GM23338 (cell line): ENCODE data around the gene CD80. TPM values are rescaled to one million over a fixed set of nuclear protein-coding genes. Genes with fewer than 3 reads are reported as not detected.
A peak's percentile ranks its signal among the peaks of the same experiment; 100 is the strongest.

Source experiments
- ATAC-seq: fragments of 200-7000 bp; cut with Tn5 transposase; 3 replicates; pipeline ENCODE4 v1.9.1; 2020
- DNase-seq: peaks from one replicate; pipeline ENCODE4 v3.0.0-alpha.2; 2015; ENCODE audit warnings: low spot score
- H2AFZ ChIP-seq: fragments of 200-600 bp; sonication (generic); 2 replicates; pipeline ENCODE4 v1.8.0; 2016; ENCODE audit warnings: antibody characterized with exemption, mild to moderate bottlenecking, moderate library complexity
- H3F3A ChIP-seq: fragments of 200-600 bp; sonication (generic); replicated peaks from 2 replicates; pipeline ENCODE4 v1.8.0; 2017; ENCODE audit warnings: antibody characterized with exemption, mixed run types, low read depth
- H3K27ac ChIP-seq: fragments of 200-600 bp; sonication (generic); 2 replicates; pipeline ENCODE4 v1.6.1; 2016; ENCODE audit warnings: low read depth
- H3K27me3 ChIP-seq: fragments of 200-600 bp; sonication (generic); 2 replicates; pipeline ENCODE4 v1.8.0; 2016; ENCODE audit warnings: mild to moderate bottlenecking, mixed run types, moderate library complexity; ENCODE audit not compliant: insufficient read depth
- H3K36me3 ChIP-seq: fragments of 200-600 bp; sonication (generic); 2 replicates; pipeline ENCODE4 v1.8.0; 2016; ENCODE audit warnings: mild to moderate bottlenecking; ENCODE audit not compliant: insufficient read depth
- H3K4me1 ChIP-seq: fragments of 200-600 bp; sonication (generic); 2 replicates; pipeline ENCODE4 v1.8.0; 2016; ENCODE audit warnings: mild to moderate bottlenecking, moderate library complexity; ENCODE audit not compliant: insufficient read depth
- H3K4me2 ChIP-seq: fragments of 200-600 bp; sonication (generic); 2 replicates; pipeline ENCODE4 v1.7.1; 2017; ENCODE audit warnings: mixed run types
- H3K4me3 ChIP-seq: fragments of 200-600 bp; sonication (generic); 2 replicates; pipeline ENCODE4 v1.6.1; 2016; ENCODE audit warnings: mixed run types
- H3K79me2 ChIP-seq: fragments of 200-600 bp; sonication (generic); replicated peaks from 2 replicates; pipeline ENCODE4 v1.8.0; 2017; ENCODE audit warnings: mild to moderate bottlenecking; ENCODE audit not compliant: insufficient read depth
- H3K9me2 ChIP-seq: fragments of 200-600 bp; sonication (generic); 2 replicates; pipeline ENCODE4 v1.8.0; 2017; ENCODE audit not compliant: insufficient read depth
- H4K20me1 ChIP-seq: fragments of 200-600 bp; sonication (generic); replicated peaks from 2 replicates; pipeline ENCODE4 v1.8.0; 2017; ENCODE audit warnings: mild to moderate bottlenecking; ENCODE audit not compliant: insufficient read depth
- H3K27ac Mint-ChIP-seq: 2 replicates; pipeline ENCODE4 v1.8.0; 2020; ENCODE audit warnings: inconsistent platforms, mild to moderate bottlenecking, moderate library complexity, mixed read lengths
- H3K27me3 Mint-ChIP-seq: 3 replicates; pipeline ENCODE4 v1.8.0; 2022; ENCODE audit warnings: low read depth, mild to moderate bottlenecking, moderate library complexity, mixed read lengths, inconsistent platforms; ENCODE audit not compliant: insufficient read depth, poor library complexity
- H3K36me3 Mint-ChIP-seq: 3 replicates; pipeline ENCODE4 v1.8.0; 2021; ENCODE audit warnings: low read depth, mild to moderate bottlenecking, inconsistent platforms, moderate library complexity, mixed read lengths
- H3K4me1 Mint-ChIP-seq: 3 replicates; pipeline ENCODE4 v1.8.0; 2020; ENCODE audit warnings: mild to moderate bottlenecking, inconsistent platforms, mixed read lengths
- H3K4me3 Mint-ChIP-seq: 3 replicates; pipeline ENCODE4 v1.8.0; 2021; ENCODE audit warnings: moderate library complexity, mild to moderate bottlenecking, inconsistent platforms, mixed read lengths
- H3K9me3 Mint-ChIP-seq: 3 replicates; pipeline ENCODE4 v1.8.0; 2020; ENCODE audit warnings: moderate library complexity, mild to moderate bottlenecking, inconsistent platforms, mixed read lengths
- CREB1 ChIP-seq: fragments of 250-450 bp; sonication (Bioruptor Pico); IDR thresholded peaks from 2 replicates; pipeline ENCODE4 v1.5.0; 2020; ENCODE audit warnings: low read depth, mild to moderate bottlenecking, moderate library complexity
- CTCF ChIP-seq, 2 experiments: fragments of 200-600 bp in 1 of 2; sonication (generic) in 1 of 2; conservative IDR thresholded peaks; 2 replicates each; pipeline versions ENCODE4 v1.5.1 to v1.6.1; 2016 to 2017; ENCODE audit warnings: antibody characterized with exemption in 2 of 2, low read depth in 2 of 2, mild to moderate bottlenecking in 2 of 2, moderate library complexity in 1 of 2
- ETS1 ChIP-seq: IDR thresholded peaks from 2 replicates; pipeline ENCODE4 v1.6.1; 2016; ENCODE audit warnings: antibody characterized with exemption
- EZH2 ChIP-seq: fragments of 200-600 bp; sonication (generic); IDR thresholded peaks from one replicate; pipeline ENCODE4 v1.8.0; 2017; ENCODE audit warnings: antibody characterized with exemption, mild to moderate bottlenecking, low read depth; ENCODE audit not compliant: unreplicated experiment
- EZH2phosphoT487 ChIP-seq: fragments of 200-600 bp; sonication (generic); IDR thresholded peaks from one replicate; pipeline ENCODE4 v1.8.1; 2018; ENCODE audit warnings: antibody characterized with exemption; ENCODE audit not compliant: unreplicated experiment
- NANOG ChIP-seq: IDR thresholded peaks from 2 replicates; pipeline ENCODE4 v1.6.1; 2016; ENCODE audit warnings: antibody characterized with exemption, borderline replicate concordance
- POLR2AphosphoS5 ChIP-seq: IDR thresholded peaks from 2 replicates; pipeline ENCODE4 v1.6.1; 2016; ENCODE audit warnings: antibody characterized with exemption, low read depth
- STAT1 ChIP-seq: IDR thresholded peaks from one replicate; pipeline ENCODE4 v1.6.1; 2016; ENCODE audit warnings: antibody characterized with exemption; ENCODE audit not compliant: unreplicated experiment
- ZNF114 ChIP-seq: fragments of 250-450 bp; sonication (Bioruptor Pico); IDR thresholded peaks from 2 replicates; pipeline ENCODE4 v1.5.0; 2020; ENCODE audit warnings: mild to moderate bottlenecking, moderate library complexity
- ZNF331 ChIP-seq: fragments of 250-450 bp; sonication (Bioruptor Pico); IDR thresholded peaks from 2 replicates; pipeline ENCODE4 v1.5.0; 2020; ENCODE audit warnings: low read depth, mild to moderate bottlenecking, moderate library complexity
- polyA plus RNA-seq: library from polyadenylated mRNA; unstranded; fragments of >200 nt; fragmentation: Nextera tagmentation; extraction: Ambion mirVana; gene quantifications from 2 replicates; pipeline ENCODE4 v1.2.1, GENCODE V29; 2016
- total RNA-seq: library from RNA; depleted of rRNA; stranded (reverse); fragments of >200 nt; shearing (Covaris generic); gene quantifications from 2 replicates; pipeline ENCODE4 v1.2.3, GENCODE V29; 2014

Gene CD80
- total and polyA plus RNA-seq, 2 experiments from 2014 or later, result not detected

- H3F3A ChIP-seq, result no peaks in the 10 kb centered on the region
- H3K27me3 ChIP-seq, result no peaks in the 10 kb centered on the region
- H3K36me3 Mint-ChIP-seq, result no peaks in the 10 kb centered on the region
- H3K4me2 ChIP-seq, result no peak overlapping the region
- ATAC-seq (no peak), DNase-seq (no peak)
- H2AFZ ChIP-seq, result no peak overlapping the region
- H3K79me2 ChIP-seq, result no peaks in the 10 kb centered on the region
- no peaks in the 10 kb centered on the region for H4K20me1 ChIP-seq
- H3K27ac Mint-ChIP-seq, result no peak overlapping the region
- H3K4me3 ChIP-seq, result no peak overlapping the region
- no peak overlapping the region for H3K4me3 Mint-ChIP-seq
- TF ChIP-seq EZH2phosphoT487 (no peak), CREB1 (CRISPR knock-in tag) (no peak), POLR2AphosphoS5 (no peak), NANOG (no peak)
- H3K4me1 ChIP-seq, result peaks cover under 1% of the 10 kb centered on the region; the same call in 1 of the 2 replicates
- no peak overlapping the region for H3K27ac ChIP-seq
- 0 out of 2 replicates have a peak, but pooled peaks cover 3% of the 10 kb centered on the region for H3K9me2 ChIP-seq
- H3K4me1 Mint-ChIP-seq, result peaks cover 2% of the 10 kb centered on the region; the same call in 1 of the 3 replicates
- no peaks in the 10 kb centered on the region for H3K27me3 Mint-ChIP-seq
- no peaks in the 10 kb centered on the region for H3K9me3 Mint-ChIP-seq
- H3K36me3 ChIP-seq, result no peaks in the 10 kb centered on the region
Observed at GRCh38 chr3:119608405-119609000, 49.1 kb upstream of the CD80 start.

GRCh38 chr3:119604878-119605277 lies 45.5 kb upstream of the CD80 start:
- 0 out of 2 replicates have a peak, but pooled peaks cover 3% of the 10 kb centered on the region for H3K9me2 ChIP-seq
- H3K36me3 ChIP-seq, result no peaks in the 10 kb centered on the region
- no peaks in the 10 kb centered on the region for H3F3A ChIP-seq
- ATAC-seq, result no peak
- Mint-ChIP-seq H3K27ac (no peak overlapping the region), H3K4me3 (no peak overlapping the region), H3K4me1 (peaks cover 14% of the 10 kb centered on the region), H3K36me3 (no peaks in the 10 kb centered on the region), H3K9me3 (no peaks in the 10 kb centered on the region), H3K27me3 (no peaks in the 10 kb centered on the region)
- no peak for DNase-seq
- H3K4me1 ChIP-seq, result peaks cover 3% of the 10 kb centered on the region; the same call in 1 of the 2 replicates
- no peak overlapping the region for H3K4me3 ChIP-seq
- H3K27me3 ChIP-seq, result no peaks in the 10 kb centered on the region
- H2AFZ ChIP-seq, result 0 out of 2 replicates have a peak overlapping the region, but pooled peaks have one; percentile 23
- TF ChIP-seq EZH2 (no peak), ETS1 (no peak), ZNF331 (CRISPR knock-in tag) (no peak), STAT1 (no peak), POLR2AphosphoS5 (no peak), EZH2phosphoT487 (no peak), ZNF114 (CRISPR knock-in tag) (no peak), CTCF (conservative IDR thresholded peaks at IDR 0.05; ENCODE audit: low read depth in 2 of 2) (no peak)
- no peaks in the 10 kb centered on the region for H3K79me2 ChIP-seq
- no peaks in the 10 kb centered on the region for H4K20me1 ChIP-seq
- no peak overlapping the region for H3K4me2 ChIP-seq
- H3K27ac ChIP-seq, result no peak overlapping the region
